ENCODE data around the gene CHCHD6.

- TF ChIP-seq, protein P1, sequence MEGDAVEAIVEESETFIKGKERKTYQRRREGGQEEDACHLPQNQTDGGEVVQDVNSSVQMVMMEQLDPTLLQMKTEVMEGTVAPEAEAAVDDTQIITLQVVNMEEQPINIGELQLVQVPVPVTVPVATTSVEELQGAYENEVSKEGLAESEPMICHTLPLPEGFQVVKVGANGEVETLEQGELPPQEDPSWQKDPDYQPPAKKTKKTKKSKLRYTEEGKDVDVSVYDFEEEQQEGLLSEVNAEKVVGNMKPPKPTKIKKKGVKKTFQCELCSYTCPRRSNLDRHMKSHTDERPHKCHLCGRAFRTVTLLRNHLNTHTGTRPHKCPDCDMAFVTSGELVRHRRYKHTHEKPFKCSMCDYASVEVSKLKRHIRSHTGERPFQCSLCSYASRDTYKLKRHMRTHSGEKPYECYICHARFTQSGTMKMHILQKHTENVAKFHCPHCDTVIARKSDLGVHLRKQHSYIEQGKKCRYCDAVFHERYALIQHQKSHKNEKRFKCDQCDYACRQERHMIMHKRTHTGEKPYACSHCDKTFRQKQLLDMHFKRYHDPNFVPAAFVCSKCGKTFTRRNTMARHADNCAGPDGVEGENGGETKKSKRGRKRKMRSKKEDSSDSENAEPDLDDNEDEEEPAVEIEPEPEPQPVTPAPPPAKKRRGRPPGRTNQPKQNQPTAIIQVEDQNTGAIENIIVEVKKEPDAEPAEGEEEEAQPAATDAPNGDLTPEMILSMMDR (IDR thresholded peaks at IDR 0.05; ENCODE audit: low read depth, low read length, missing input control) = no peak
- TF ChIP-seq HNF4G (IDR thresholded peaks at IDR 0.05) = no peak
- no peak for TF ChIP-seq YY1 (IDR thresholded peaks at IDR 0.05)
- TF ChIP-seq, protein P2, sequence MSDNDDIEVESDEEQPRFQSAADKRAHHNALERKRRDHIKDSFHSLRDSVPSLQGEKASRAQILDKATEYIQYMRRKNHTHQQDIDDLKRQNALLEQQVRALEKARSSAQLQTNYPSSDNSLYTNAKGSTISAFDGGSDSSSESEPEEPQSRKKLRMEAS (IDR thresholded peaks at IDR 0.05) = no peak
- no peak for TF ChIP-seq EGR1 (IDR thresholded peaks at IDR 0.05; ENCODE audit: low read depth in 2 of 2)
- no peak for TF ChIP-seq TAF1 (conservative IDR thresholded peaks at IDR 0.05)
- TF ChIP-seq RAD21 (IDR thresholded peaks at IDR 0.05) = no peak
- TF ChIP-seq JUND (IDR thresholded peaks at IDR 0.05) = no peak
- no peak for TF ChIP-seq GABPA (IDR thresholded peaks at IDR 0.05 in 1 of 2, conservative IDR thresholded peaks at IDR 0.05 in 1 of 2)
- TF ChIP-seq RXRA (IDR thresholded peaks at IDR 0.05) = no peak
- TF ChIP-seq, protein P3, sequence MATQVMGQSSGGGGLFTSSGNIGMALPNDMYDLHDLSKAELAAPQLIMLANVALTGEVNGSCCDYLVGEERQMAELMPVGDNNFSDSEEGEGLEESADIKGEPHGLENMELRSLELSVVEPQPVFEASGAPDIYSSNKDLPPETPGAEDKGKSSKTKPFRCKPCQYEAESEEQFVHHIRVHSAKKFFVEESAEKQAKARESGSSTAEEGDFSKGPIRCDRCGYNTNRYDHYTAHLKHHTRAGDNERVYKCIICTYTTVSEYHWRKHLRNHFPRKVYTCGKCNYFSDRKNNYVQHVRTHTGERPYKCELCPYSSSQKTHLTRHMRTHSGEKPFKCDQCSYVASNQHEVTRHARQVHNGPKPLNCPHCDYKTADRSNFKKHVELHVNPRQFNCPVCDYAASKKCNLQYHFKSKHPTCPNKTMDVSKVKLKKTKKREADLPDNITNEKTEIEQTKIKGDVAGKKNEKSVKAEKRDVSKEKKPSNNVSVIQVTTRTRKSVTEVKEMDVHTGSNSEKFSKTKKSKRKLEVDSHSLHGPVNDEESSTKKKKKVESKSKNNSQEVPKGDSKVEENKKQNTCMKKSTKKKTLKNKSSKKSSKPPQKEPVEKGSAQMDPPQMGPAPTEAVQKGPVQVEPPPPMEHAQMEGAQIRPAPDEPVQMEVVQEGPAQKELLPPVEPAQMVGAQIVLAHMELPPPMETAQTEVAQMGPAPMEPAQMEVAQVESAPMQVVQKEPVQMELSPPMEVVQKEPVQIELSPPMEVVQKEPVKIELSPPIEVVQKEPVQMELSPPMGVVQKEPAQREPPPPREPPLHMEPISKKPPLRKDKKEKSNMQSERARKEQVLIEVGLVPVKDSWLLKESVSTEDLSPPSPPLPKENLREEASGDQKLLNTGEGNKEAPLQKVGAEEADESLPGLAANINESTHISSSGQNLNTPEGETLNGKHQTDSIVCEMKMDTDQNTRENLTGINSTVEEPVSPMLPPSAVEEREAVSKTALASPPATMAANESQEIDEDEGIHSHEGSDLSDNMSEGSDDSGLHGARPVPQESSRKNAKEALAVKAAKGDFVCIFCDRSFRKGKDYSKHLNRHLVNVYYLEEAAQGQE (IDR thresholded peaks at IDR 0.05) = no peak
These were observed 253.0 kb downstream of the CHCHD6 start for GRCh38 chr3:126956866-126957650.

Data from liver (tissue), 3 donors.